GM18526 (cell line): Measurements from ENCODE around the gene DNAH12.

Experiments
- POLR2A ChIP-seq: IDR thresholded peaks from 3 replicates; pipeline ENCODE4 v1.6.1; 2011; ENCODE audit not compliant: insufficient read length; ENCODE audit errors: extremely low read depth

The DNAH12 gene, protein sequence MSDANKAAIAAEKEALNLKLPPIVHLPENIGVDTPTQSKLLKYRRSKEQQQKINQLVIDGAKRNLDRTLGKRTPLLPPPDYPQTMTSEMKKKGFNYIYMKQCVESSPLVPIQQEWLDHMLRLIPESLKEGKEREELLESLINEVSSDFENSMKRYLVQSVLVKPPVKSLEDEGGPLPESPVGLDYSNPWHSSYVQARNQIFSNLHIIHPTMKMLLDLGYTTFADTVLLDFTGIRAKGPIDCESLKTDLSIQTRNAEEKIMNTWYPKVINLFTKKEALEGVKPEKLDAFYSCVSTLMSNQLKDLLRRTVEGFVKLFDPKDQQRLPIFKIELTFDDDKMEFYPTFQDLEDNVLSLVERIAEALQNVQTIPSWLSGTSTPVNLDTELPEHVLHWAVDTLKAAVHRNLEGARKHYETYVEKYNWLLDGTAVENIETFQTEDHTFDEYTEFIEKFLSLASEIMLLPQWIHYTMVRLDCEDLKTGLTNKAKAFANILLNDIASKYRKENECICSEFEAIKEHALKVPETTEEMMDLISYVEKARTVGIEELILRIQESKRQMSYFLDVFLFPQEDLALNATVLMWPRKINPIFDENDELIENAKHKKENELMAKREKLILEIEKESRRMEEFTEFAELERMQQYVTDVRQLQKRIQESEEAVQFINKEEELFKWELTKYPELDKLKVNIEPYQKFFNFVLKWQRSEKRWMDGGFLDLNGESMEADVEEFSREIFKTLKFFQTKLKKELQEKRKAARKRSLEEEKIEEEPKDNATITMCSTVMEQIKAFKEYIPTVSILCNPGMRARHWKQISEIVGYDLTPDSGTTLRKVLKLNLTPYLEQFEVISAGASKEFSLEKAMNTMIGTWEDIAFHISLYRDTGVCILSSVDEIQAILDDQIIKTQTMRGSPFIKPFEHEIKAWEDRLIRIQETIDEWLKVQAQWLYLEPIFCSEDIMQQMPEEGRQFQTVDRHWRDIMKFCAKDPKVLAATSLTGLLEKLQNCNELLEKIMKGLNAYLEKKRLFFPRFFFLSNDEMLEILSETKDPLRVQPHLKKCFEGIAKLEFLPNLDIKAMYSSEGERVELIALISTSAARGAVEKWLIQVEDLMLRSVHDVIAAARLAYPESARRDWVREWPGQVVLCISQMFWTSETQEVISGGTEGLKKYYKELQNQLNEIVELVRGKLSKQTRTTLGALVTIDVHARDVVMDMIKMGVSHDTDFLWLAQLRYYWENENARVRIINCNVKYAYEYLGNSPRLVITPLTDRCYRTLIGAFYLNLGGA (N-terminal part only)

DNA sequence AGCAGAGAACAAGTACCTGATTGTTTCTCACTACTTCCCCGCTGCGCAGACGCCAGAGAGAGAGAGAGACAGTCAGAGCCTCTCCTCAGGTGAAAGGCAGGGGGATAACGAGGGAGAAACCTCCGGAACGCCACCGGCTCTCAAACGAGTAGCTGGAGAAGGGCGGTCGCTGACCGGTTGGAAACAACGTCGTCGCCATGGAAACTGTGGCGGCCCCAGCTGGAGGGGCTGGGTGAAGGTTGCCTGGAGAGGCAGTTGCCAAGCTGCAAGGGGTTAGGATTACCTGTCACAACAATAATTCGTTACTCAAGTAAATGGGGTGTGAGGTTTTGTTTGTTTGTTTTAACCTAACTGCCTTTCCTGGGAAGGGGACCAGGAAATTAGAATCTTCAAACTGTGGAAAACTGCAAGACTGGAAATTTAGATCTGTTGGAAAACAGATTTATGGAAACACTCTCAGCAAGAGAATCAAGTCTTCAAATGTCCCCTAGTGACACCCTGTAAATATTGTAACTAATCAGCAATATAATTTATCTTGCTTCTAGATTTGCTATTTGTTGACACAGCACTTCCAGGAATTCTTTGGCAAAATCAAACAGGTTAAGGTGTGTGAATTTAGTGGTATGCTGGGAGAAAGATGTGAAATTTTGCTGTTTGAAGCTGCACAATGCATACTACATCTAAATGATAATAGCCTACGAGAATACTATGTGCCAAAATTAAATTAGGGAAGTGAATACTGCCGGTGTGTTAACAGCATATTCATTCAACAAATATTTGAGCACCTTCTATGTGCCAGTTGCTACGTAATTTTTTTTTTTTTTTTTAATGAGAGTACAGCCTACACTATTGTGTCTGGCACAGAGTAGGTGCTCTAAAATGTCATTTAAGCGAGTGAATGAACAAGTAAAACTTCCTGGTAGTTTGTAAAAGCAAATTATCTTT, at the start of gene DNAH12:
DNAH12 (minus strand) TSS at position 164 of the 945 bp plus-strand sequence. CDS start 1,474 bp downstream, outside the sequence.
- TF ChIP-seq POLR2A, result no peak

DNA sequence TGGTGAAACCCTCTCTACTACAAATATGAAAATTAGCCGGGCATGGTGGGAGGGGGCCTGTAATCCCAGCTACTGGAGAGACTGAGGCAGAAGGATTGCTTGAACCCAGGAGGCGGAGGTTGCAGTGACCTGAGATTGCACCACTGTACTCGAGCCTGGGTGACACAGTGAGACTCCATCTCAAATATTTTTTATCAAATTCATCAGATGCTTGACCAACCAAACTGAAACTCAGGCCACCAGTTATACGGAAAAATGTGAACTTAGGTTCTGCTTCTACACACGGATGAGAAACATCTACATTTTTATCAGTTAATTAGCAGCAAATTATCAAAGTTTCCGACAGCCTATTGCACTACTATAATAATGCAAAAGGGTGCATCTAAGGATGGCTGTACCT, 48.2 kb upstream of the DNAH12 start:
- no peak for TF ChIP-seq POLR2A

DNA sequence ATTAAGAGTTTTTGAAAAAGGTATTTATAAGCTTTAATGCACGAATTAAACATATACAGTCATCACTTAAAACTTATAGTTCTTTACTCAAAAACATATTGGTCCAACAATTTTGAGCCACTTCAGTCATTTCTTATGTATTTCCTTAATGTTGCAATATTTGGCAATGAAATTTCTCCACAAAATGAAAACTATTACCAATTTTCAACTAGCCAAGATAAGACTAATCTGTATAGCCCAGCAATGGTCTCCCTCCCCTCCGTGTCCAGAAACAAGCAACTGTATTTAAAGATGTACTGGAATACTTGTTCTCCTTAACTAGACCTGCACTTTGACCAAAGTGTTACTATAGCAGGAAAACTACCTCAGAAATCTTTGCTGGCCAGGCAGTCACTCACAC, 43.8 kb upstream of the DNAH12 start:
- no peak for TF ChIP-seq POLR2A

DNA sequence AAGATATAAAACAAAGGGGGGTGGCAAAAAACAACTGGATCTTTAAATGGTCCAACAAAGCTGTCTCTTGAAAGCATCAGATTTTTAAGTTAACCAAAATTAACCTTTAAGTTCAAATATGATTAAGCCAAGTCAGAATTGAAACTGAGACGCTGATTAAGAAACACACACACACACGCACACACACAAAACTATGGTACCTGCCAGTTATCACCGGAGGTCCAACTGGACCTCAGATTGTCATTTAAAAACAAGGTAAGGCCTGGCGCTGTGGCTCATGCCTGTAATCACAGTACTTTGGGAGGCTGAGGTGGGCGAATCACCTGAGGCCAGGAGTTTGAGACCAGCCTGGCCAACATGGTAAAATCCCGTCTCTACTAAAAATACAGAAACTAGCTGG, 42.6 kb upstream of the DNAH12 start:
- no peak for TF ChIP-seq POLR2A

DNA sequence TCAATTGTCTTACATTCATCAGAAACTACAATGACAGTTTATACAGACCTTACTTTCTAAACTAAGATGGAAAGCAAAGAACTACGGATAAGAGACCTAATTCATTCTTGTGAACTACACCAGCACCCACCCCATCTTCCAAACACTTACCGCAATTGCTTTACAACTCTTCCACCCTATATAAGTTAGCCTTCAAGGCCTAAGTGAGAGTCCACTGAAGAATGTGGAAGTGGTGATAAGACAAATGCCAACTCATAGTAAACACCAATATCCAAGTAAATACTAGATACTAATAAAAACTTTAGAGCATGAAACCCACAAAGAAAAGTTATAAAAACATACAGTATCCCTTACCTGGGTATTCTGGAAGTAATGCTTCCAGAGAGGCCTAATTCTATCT, 39.4 kb upstream of the DNAH12 start:
- TF ChIP-seq POLR2A, result no peak

DNA sequence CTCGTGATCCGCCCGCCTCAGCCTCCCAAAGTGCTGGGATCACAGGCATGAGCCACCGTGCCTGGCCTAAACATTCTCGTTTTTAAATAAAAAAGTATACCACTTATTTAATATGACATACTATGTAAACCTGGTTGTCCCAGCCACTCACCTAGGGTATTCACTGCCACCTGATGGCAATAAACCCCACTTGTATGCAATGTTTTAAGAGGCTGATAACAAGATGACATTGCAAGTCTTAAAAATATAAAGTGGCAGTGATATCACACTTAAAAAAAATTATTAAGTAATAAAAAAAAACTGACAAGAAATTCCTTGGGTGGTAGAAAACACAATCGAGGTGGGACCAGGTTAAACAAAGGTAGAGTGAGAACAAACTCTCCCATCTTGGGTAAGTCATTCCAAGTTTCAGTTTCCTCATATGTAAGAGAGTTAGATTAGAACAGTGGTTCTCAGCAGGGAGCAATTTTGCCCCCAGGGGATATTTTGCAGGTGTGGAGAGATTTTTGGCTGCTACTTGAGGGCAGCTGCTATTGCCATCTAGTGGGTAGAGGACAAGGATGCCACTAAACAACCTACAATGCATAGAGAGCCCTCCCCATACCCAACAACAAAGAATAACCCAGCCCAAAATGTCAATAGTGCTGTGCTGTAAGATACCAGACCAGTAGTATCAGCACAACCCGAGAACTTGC, 38.5 kb upstream of the DNAH12 start:
- no peak for TF ChIP-seq POLR2A

DNA sequence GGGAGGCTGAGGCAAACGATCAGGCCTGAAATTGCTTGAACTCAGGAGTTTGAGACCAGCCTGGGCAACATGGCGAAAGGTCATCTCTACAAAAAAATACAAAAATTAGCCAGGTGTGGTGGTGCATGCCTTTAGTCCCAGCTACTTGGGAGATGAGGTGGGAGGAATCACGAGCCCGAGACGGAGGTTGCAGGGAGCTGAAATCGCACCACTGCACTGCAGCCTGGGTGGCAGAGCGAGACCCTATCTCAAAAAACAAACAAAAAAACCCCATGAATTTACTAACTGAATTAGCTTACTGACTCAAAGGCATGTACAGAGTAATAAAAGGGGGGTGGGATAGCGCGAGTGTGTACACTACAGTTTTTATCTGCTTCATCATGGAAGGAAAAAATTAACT, 33.7 kb upstream of the DNAH12 start:
- no peak for TF ChIP-seq POLR2A

DNA sequence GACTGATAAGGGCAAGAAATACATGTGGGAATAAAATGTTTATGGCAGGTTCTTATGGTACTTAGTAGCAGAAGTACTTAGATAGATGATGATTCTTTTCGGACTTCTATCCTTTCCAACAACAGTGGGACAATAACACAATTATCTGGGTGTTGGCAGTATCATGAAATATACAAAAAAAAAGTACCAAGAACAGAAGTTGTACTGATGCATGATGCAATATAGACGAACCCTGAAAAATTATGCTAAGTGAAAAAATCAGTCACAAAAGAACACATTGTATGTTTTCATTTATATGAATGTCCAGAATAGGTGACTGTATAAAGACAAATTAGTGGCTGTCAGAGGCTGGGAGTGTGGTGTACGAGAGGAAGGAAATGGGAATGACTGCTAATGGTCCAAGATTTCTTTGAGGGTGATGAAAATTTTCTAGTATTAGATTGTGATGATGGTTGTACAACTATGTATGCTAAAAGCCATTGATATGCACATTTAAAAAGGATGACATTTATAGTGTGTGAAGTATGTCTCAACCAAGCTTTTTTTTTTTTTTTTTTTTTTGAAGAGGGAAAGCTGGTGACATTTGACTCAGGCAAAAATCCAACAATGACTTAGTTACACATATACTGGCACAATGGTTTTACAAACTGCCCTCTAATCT, 32.0 kb upstream of the DNAH12 start:
- no peak for TF ChIP-seq POLR2A

DNA sequence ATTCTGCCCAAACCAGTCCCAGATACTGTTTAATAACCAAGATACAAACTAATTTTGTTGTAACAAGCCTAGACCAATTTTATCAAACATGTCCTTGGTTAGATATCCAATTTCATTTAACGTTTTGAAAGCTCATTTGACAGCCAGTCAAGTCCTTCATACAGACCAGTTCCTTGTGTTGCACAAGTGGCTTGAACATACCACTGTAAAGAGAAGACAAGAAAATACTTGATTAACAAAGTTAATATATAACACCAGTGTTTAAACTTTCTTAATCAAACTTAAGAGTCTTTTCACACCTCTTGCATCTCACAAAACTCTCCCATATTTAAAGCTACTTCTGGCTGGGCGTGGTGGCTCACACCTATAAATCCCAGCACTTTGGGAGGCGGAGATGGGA, 28.0 kb upstream of the DNAH12 start:
- TF ChIP-seq POLR2A, result no peak

DNA sequence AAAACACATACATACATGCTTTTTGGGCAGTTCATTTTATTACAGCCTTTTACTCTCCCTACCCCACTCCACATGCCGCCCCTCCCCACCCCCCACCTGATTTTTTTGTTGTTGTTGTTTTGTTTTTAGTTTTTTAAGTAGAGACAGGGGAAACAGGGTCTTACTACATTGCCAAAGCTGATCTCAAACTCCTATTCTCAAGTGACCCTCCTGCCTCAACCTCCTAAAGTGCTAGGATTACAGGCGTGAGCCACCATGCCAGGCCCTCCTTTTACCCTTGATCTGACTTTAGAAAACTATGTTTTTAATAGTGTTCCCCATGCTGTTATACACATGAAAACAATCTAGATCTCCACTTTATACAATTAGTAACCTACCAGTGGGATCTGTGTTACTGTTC, 26.7 kb upstream of the DNAH12 start:
- TF ChIP-seq POLR2A, result no peak

DNA sequence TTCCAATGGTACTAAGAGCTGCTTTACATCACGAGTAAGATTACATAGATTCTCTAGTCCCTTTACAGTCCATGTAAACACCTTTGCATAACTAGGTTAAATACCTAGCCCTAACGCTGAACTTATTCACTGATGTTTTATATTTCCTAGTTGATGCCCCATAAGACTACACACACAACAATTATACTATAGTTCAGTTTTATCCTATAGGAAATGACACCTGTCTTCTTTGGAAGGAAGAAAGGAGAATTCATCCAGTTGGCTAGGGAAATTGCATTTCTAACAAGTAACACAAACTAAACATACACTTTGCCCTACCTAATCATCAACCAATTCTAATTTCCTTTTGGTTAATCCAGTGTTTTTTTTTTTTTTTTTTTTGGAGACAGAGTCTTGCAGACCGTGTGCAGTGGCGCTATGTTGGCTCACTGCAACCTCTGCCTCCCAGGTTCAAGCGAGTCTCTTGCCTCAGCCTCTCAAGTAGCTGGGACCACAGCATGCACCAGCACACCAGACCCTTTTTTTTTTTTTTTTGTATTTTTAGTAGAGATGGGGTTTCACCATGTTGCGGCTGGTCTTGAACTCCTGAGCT, 25.8 kb upstream of the DNAH12 start:
- TF ChIP-seq POLR2A, result no peak

DNA sequence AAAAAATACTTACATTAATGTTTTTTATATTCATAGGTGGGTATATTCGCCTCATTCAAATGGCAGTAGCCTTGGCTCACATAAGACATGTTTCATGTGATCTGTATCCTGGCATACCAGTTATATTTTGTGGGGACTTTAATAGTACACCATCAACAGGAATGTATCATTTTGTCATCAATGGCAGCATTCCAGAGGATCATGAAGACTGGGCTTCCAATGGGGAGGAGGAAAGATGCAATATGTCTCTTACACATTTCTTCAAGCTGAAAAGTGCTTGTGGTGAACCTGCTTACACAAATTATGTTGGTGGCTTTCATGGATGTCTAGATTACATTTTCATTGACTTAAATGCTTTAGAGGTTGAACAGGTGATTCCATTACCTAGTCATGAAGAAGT, 15.4 kb upstream of the DNAH12 start:
- no peak for TF ChIP-seq POLR2A

DNA sequence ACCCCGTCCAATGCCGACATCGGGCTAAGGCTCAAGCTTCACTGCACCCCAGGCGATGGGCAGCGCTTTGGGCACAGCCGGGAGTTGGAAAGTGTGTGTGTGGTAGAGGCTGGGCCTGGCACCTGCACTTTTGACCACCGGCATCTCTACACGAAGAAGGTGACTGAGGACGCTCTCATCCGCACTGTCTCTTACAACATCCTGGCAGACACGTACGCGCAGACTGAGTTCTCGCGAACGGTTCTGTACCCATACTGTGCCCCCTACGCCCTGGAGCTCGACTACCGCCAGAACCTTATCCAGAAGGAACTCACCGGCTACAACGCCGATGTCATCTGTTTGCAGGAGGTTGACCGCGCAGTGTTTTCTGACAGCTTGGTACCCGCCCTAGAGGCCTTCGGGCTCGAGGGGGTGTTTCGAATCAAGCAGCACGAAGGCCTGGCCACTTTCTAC, 13.0 kb upstream of the DNAH12 start:
- TF ChIP-seq POLR2A, result peak; percentile 27
